MCF 10A (cell line): ENCODE data around the gene SOX2. TPM values are rescaled to one million over a fixed set of nuclear protein-coding genes. Genes with fewer than 3 reads are reported as not detected.

Source experiments
- BruUV-seq: library from RNA; stranded (reverse); fragments of 400-500 nt; replicated peaks from 2 replicates; lab custom pipeline; 2021; lab: Mats Ljungman, UMichigan
- CTCF ChIA-PET: fragments of 300-600 bp; sonication (Branson Sonifier 250); formaldehyde crosslinking; extraction: SDS; loops from one replicate; lab custom pipeline; 2021; ENCODE audit warnings: antibody characterized with exemption, inconsistent platforms; lab: Yijun Ruan, JAX
- POLR2A ChIA-PET: fragments of 300-600, 350-650 bp; sonication (Branson Sonifier 250); formaldehyde crosslinking; extraction: SDS; loops from one replicate; lab custom pipeline; 2020; ENCODE audit warnings: antibody characterized with exemption, inconsistent platforms; lab: Yijun Ruan, JAX
- DNase-seq: peaks from one replicate; pipeline ENCODE4 v3.0.0-alpha.2; 2018; ENCODE audit not compliant: unreplicated experiment
- H3K27ac Mint-ChIP-seq: one replicate; pipeline ENCODE4 v1.8.0; 2022; ENCODE audit warnings: mild to moderate bottlenecking, low read depth, mixed read lengths; ENCODE audit not compliant: unreplicated experiment
- H3K27me3 Mint-ChIP-seq: one replicate; pipeline ENCODE4 v1.8.0; 2022; ENCODE audit warnings: mixed read lengths; ENCODE audit not compliant: insufficient read depth, unreplicated experiment
- H3K36me3 Mint-ChIP-seq: one replicate; pipeline ENCODE4 v1.8.0; 2022; ENCODE audit warnings: mild to moderate bottlenecking, moderate library complexity, mixed read lengths; ENCODE audit not compliant: insufficient read depth, unreplicated experiment
- H3K4me1 Mint-ChIP-seq: one replicate; pipeline ENCODE4 v1.8.0; 2022; ENCODE audit warnings: mixed read lengths; ENCODE audit not compliant: insufficient read depth, unreplicated experiment
- H3K4me3 Mint-ChIP-seq: one replicate; pipeline ENCODE4 v1.8.0; 2022; ENCODE audit warnings: mild to moderate bottlenecking, moderate library complexity, mixed read lengths; ENCODE audit not compliant: unreplicated experiment
- H3K9me3 Mint-ChIP-seq: one replicate; pipeline ENCODE4 v1.8.0; 2022; ENCODE audit warnings: mixed read lengths; ENCODE audit not compliant: unreplicated experiment
- intact Hi-C: fragments of 100-400 bp; cut with micrococcal nuclease; formaldehyde crosslinking; loops from 2 replicates; pipeline ENCODE4 v1.14.1; 2022
- total RNA-seq: library from RNA; stranded (reverse); gene quantifications from 2 replicates; pipeline ENCODE4 v1.2.3, GENCODE V29; 2022
- TF ChIP-seq, protein P1 (sequence below): fragments of 200-600 bp; IDR thresholded peaks from one replicate; pipeline ENCODE4 v1.8.0; 2022; ENCODE audit warnings: antibody characterized with exemption, mild to moderate bottlenecking; ENCODE audit not compliant: unreplicated experiment

Gene SOX2
- total RNA-seq, 1 experiment from 2014 or later: not detected

DNA sequence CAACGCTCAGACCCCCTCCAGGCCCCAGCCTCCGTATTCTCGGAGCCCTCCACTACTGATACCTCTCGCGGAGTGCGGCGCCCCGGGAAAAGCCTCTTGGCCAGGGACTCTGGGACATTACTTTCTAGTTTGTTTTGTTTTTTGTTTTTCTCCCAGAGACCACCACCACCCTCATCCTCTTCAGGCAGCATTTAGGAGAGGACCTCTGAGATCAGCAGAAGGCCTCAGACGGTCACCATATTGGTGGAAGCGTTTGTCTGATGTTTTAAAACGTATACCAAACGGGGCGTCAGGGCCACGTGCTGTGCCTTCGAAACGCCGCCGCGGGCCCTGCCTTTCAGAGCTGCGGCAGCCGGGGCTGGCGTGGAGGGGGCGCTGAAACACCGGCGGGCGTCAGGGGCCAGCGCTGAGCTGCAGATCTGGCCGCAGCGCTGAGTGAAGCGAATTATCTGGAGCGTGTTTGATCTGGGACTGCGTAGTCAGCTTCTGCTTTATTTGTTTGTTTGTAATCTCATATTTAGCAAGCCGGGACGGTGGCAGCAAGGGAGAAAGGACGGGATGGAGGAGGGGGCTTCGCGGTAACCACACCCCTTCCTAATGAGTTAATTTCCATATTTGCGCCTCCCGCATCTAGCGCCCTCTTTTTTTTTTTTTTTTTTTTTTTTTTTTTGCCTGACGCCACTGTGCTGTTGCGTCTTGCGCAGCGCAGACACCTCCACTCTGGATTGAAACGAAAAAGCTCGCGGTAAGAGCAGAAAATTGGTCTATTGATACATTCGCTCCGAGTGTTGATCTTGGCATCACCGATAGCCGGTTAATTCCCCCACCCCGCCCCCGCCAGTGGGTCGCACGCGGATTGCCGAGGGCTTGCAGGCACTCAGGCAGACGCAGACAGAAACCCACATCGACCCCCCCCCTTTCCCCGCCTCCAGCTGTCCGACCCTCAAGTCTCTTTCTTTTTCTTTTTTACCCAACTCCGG is 14.9 kb downstream of the SOX2 start:
- Mint-ChIP-seq H3K9me3 (no peaks in the 10 kb centered on the region), H3K4me3 (no peak overlapping the region), H3K4me1 (peaks cover 6% of the 10 kb centered on the region), H3K27ac (no peak overlapping the region), H3K27me3 (no peaks in the 10 kb centered on the region), H3K36me3 (no peaks in the 10 kb centered on the region)
- ChIA-PET POLR2A (no interaction called here), CTCF (interaction anchor here (0.6 to 1.1 kb wide), 3 partner anchors 18 to 236 kb away, joined by 3 to 4 read pairs (median 3); no protein-coding TSS in a partner anchor)
- intact Hi-C loops: no loop called here
- no peak for DNase-seq
- BruUV-seq: no TSS peak
- TF ChIP-seq, protein P1, sequence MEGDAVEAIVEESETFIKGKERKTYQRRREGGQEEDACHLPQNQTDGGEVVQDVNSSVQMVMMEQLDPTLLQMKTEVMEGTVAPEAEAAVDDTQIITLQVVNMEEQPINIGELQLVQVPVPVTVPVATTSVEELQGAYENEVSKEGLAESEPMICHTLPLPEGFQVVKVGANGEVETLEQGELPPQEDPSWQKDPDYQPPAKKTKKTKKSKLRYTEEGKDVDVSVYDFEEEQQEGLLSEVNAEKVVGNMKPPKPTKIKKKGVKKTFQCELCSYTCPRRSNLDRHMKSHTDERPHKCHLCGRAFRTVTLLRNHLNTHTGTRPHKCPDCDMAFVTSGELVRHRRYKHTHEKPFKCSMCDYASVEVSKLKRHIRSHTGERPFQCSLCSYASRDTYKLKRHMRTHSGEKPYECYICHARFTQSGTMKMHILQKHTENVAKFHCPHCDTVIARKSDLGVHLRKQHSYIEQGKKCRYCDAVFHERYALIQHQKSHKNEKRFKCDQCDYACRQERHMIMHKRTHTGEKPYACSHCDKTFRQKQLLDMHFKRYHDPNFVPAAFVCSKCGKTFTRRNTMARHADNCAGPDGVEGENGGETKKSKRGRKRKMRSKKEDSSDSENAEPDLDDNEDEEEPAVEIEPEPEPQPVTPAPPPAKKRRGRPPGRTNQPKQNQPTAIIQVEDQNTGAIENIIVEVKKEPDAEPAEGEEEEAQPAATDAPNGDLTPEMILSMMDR: no peak

DNA sequence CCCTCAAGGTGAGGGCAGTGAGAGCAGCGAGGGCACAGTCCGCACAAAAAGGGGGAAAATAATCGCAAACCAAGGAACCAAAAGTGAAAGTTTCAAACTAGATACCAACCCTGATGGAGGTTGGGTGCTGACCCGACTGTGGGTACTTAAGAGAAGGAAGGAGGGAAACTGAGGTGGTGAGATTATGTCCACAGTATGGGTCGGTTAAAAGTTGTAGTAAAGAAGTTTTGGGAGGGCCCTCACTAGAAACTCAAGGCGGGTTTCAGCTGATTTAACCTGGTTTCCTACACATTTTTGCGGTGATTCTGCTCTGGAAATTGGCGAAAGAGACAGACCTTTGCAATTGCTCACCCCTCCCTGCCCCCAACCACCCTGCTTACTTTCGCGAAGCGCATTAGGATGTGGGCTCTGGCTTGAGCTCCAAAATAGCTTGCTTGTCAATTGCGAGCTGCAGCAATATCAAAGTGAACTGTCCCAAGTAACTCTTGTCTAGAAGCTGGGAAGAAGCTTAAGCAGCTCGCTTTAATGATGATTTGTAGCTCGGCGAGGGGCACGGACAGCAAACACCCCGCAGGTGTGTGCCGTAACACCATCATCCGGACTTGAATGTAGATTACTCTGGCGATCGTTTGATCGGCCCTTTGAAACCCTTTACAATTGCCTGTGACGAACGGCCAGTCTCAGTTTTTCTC is 15.8 kb downstream of the SOX2 start:
- Mint-ChIP-seq H3K9me3 (no peaks in the 10 kb centered on the region), H3K27ac (no peak overlapping the region), H3K4me1 (peaks cover 6% of the 10 kb centered on the region), H3K27me3 (no peaks in the 10 kb centered on the region), H3K4me3 (no peak overlapping the region), H3K36me3 (no peaks in the 10 kb centered on the region)
- intact Hi-C loops: no loop called here
- ChIA-PET POLR2A (no interaction called here), CTCF (interaction anchor here (0.6 to 1.1 kb wide), 3 partner anchors 19 to 1037 kb away, joined by 3 to 5 read pairs (median 4); no protein-coding TSS in a partner anchor)
- TF ChIP-seq, protein P1: no peak
- DNase-seq: no peak
- BruUV-seq: no TSS peak

DNA sequence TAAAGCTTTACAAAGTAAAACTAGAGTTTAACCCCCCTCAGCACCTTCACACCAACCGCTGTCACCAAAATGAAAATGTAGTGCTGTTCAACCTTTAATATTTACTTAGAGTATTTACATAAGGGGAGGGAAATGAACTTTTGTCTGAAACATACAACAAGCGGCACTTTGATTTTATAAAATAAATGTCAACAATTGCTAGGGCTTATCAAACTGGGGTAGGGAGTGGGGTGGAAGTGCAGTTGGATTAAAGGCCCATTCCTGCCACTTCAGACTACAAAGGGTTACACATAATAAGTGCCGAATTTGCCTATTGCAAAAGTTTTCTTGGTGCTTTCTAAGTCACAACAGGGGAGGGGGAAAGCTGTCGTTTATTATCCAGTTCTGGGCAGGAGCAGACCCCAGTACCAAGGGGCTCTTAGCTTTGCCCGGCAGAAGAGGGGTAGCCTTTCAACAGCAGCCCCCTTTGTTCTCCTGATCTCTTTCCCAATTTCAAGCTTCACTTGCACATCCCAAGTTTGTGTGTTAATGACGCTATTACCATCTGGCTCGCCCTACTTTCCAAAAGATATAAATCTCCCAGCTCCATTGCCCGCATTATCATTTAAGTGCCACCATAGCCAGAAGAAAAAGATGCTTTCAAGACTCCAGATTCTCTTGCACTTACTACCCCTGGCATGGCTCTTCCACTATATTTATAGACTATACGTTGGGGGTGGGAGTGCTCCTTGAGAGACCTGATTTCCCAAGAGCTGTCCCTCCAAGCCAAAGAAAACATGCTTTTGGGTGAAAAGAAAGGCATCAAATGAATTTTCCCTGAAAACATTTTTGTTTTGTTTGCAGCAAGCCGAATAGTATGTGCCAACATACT is 17.0 kb downstream of the SOX2 start:
- H3K27ac Mint-ChIP-seq: no peak overlapping the region
- no peak overlapping the region for H3K4me3 Mint-ChIP-seq
- no peaks in the 10 kb centered on the region for H3K36me3 Mint-ChIP-seq
- peaks cover 6% of the 10 kb centered on the region for H3K4me1 Mint-ChIP-seq
- ChIA-PET POLR2A (no interaction called here), CTCF (interaction anchor here (1.7 kb wide), 1 partner anchor 19 kb away, joined by 4 read pairs; no protein-coding TSS in a partner anchor)
- BruUV-seq: no TSS peak
- H3K9me3 Mint-ChIP-seq: no peaks in the 10 kb centered on the region
- intact Hi-C loops: no loop called here
- TF ChIP-seq, protein P1: no peak
- no peaks in the 10 kb centered on the region for H3K27me3 Mint-ChIP-seq
- DNase-seq: peak; percentile 54
